NCI-H2171 (cell line): ENCODE measurements around the gene CEP41.
"Not testable (repeated sequence)": the region's sequence is repeated elsewhere in the genome, so short reads cannot be mapped to it uniquely, and the experiment has no call there.

Source experiments
- DNase-seq: peaks from one replicate; lab custom pipeline; 2025; lab: John Stamatoyannopoulos, UW

The CEP41 gene

DNA sequence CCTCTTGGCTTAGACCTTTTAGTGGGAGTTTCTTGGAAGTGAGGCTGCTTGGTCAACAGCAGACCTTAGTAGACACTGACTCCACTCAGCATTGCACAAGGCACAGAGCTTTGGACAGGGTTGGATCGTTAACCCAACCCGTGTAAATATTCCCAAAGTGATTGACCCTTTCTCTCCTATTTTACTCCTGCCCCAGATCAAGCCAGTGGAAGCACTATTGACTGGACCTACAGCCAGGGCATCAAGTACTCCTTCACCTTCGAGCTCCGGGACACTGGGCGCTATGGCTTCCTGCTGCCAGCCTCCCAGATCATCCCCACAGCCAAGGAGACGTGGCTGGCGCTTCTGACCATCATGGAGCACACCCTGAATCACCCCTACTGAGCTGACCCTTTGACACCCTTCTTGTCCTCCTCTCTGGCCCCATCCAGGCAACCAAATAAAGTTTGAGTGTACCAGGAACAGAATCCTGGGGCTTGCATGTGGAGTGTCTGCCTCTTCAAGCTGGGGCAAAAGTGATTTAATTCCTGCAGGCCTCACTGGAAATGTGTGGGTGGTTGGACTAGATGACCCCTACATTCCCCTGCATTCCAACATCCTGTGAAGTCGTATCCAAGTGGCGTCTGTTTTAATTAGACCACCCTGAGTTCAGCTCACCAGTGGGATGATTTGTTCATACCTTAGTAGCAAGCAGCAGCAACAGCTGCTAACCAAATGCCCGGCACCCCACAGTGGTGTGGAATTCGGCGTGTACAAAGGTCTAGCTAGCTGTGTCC, 53.0 kb downstream of the CEP41 start:
- DNase-seq: no peak

DNA sequence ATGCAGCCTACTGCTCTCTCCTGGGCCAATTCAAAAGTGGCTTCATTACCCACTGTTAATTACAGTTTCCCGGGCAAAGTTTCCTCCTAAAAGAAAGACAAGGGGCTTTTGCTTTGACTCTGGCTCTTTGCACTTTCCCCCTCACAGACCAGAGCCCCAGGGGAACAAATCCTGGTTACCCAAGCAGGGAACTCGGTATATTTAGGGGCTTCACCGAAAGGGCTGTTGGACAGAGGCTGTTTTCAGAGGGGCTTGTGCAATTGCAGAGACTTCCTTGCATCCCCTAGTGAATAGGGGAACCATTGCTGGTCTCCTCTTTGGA, 53.5 kb downstream of the CEP41 start:
- DNase-seq: no peak

DNA sequence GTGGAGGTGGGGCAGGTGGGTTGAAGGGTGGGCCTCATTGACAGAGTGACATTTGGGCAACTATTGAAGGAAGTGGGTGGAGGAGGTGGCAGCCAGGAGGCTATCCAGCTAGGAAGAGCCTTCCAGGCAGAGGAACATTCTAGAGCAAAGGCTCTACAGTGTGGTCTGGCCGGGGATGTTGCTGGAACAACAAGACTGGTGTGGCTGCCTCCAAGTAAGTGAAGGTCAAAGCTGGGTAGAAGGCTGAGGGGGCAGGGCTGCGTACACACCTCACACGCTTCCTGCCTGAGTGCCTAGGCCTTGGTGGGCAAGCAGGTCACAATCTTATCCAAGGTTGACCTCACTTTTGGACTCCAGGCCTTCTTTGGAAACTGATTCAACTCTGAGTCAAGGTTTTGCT, 53.9 kb downstream of the CEP41 start:
- DNase-seq: no peak

DNA sequence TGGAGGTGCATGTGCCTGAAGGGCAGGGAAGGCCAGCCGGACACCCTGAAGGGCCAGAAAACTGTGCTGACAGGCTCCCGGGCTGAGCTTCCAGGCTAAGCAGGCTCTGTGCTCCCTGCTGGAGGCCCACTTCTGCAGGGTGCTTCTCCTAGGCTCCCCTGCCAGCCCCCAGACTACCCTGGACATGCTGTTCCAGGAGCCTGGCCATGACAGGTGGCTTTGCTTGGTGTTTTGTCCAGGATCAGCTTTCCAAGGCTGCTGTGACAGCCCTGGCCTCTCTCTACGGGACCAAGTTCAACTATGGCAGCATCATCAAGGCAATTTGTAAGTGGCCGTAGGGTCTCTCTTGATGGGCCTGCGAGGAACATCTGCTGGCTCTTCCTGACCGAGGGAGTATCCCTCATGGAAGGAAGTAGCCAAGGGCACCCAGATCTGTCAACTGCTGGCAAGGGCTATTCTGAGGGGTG, 55.2 kb downstream of the CEP41 start:
- no peak for DNase-seq

GRCh38 chr7:130384841-130385599, 55.8 kb downstream of the CEP41 start:
- DNase-seq: no peak

GRCh38 chr7:130384371-130384801, 56.4 kb downstream of the CEP41 start:
- no peak for DNase-seq

DNA sequence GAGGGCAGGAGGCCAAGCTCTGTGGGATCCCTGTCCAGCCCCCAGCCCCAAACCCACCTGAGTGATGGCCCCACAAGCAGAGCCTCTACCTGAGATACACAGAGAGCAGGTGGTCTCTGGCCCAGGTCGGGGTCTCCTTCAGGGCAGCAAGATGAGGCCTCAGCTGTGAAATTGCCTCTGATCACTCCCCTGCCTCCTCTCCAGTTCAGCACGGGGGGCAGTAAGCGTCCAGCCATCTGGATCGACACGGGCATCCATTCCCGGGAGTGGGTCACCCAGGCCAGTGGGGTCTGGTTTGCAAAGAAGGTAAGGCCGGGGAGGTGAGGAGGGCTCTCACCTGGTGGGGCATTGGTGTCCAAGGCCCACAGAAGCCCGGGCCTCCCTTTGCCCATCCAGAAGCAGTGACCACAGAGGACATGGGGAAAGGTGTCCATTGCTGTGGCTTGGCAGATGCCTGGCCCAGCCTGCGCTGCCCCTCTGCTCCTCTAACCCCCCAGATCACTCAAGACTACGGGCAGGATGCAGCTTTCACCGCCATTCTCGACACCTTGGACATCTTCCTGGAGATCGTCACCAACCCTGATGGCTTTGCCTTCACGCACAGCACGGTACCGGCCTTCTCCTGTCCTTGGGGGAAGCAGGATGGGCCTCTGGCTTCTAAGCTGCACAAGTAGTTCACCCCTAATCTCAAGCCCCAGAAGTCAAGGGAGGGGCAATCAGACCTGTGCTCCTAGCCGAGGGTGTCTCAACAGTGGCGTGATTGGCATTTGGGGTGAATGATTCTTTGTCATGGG, 57.4 kb downstream of the CEP41 start:
- DNase-seq: no peak

DNA sequence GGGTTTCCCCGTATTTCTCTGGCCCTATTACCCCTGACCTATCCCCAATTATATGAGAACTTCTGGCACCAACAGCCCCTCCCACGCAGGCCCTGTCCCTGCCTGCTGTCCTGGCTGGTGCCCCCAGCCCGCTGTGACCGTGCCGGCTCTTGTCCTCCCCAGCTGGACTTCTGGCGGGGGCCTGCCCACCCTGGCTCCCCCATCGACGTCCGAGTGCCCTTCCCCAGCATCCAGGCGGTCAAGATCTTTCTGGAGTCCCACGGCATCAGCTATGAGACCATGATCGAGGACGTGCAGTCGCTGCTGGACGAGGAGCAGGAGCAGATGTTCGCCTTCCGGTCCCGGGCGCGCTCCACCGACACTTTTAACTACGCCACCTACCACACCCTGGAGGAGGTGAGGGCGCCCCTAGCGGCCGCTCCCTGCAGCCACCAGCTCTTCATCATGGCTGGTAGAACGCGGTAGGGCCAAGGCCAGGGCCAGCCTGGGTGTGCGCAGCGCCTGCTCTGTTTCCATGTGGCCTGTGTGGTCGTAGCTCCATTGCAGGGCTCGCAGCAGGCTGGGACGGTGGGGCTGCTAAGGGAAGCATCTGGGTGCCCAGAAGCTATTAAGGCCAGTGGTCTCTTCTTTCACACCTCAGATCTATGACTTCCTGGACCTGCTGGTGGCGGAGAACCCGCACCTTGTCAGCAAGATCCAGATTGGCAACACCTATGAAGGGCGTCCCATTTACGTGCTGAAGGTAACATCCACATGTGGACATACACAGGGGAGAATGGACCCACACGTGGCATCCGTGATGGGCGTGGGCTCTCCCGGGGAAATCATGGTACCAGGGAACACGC, 59.1 kb downstream of the CEP41 start:
- no peak for DNase-seq

- no peak for DNase-seq
Observed at GRCh38 chr7:130380861-130381455, 59.9 kb downstream of the CEP41 start.

GRCh38 chr7:130379921-130380860, 60.6 kb downstream of the CEP41 start, which contains the start of gene CPA1:
Gene CPA1, plus strand, starts transcription at chr7:130380494. Its CDS starts 27 bp downstream, at chr7:130380521.
- no peak for DNase-seq

- no peak for DNase-seq
Observed at GRCh38 chr7:130379532-130379920, 61.3 kb downstream of the CEP41 start.

- no peak for DNase-seq
Observed at GRCh38 chr7:130379019-130379418, 61.8 kb downstream of the CEP41 start.

DNA sequence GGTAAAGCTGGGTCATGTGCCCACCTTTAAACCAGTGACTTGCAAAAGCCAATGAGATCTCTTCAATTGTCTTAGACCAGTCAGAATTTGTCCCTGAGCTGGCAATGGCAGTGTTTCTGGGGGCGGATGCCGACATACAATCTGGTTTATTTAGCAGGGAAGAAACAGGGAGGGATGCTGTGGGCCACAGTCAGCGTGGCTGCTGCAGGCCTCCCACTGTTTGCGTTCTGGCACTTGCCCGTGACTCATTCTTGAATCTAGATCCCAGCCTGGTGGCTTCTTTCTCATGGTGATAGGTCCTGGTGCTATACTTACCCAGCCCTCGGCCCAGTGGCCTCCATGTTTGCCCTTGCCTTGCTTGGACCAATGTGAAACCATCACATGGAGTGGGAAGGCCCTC, 63.6 kb downstream of the CEP41 start:
- no peak for DNase-seq

DNA sequence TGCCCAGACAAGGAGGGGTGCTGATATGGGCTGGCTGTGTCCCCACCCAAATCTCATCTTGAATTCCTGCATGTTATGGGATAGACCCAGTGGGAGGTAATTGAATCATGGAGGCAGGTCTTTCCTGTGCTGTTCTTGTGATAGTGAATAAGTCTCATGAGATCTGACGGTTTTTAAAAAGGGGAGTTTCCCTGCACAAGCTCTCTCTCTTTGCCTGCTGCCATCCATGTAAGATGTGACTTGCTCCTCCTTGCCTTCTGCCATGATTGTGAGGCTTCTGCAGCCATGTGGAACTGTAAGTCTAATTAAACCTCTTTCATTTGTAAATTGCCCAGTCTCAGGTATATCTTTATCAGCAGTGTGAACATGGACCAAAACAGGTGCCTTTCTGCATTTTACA, 64.4 kb downstream of the CEP41 start:
- DNase-seq: not testable (repeated sequence)

GRCh38 chr7:130374507-130374906, 66.3 kb downstream of the CEP41 start:
- DNase-seq: no peak

- no peak for DNase-seq
Observed at GRCh38 chr7:130372402-130373165, 68.2 kb downstream of the CEP41 start.

- no peak for DNase-seq
Observed at GRCh38 chr7:130371046-130371445, 69.8 kb downstream of the CEP41 start.

GRCh38 chr7:130369831-130370550, 70.8 kb downstream of the CEP41 start:
- no peak for DNase-seq
